CD4-positive, alpha-beta memory T cell (primary cell): ENCODE measurements around the gene TAS1R3. TPM values are rescaled to one million over a fixed set of nuclear protein-coding genes. Genes with fewer than 3 reads are reported as not detected.

Experiments used
- CTCF ChIA-PET: fragments of 350-600 bp; sonication (Branson Sonifier 250); formaldehyde crosslinking; loops from one replicate; lab custom pipeline; 2021; ENCODE audit warnings: inconsistent platforms; ENCODE audit not compliant: partially characterized antibody; lab: Charles Lee
- POLR2A ChIA-PET: fragments of 350-600 bp; sonication (Branson Sonifier 250); formaldehyde crosslinking; loops from one replicate; lab custom pipeline; 2021; ENCODE audit not compliant: partially characterized antibody; lab: Charles Lee
- DNase-seq, 5 donors: peaks; one replicate each; pipeline versions ENCODE4 v3.0.0 to v3.0.0-alpha.2; 2020 to 2022; ENCODE audit warnings: mixed read lengths in 1 of 5
- H3K27ac ChIP-seq: one replicate; pipeline ENCODE4 v1.7.0; 2013; ENCODE audit warnings: low read depth, low read length
- H3K27me3 ChIP-seq: 2 replicates; pipeline ENCODE4 v1.7.0; 2013; ENCODE audit warnings: mild to moderate bottlenecking, low read length, moderate library complexity; ENCODE audit not compliant: insufficient read depth
- H3K36me3 ChIP-seq: 2 replicates; pipeline ENCODE4 v1.7.0; 2013; ENCODE audit warnings: mild to moderate bottlenecking, low read length, moderate library complexity; ENCODE audit not compliant: insufficient read depth
- H3K4me1 ChIP-seq: 2 replicates; pipeline ENCODE4 v1.7.0; 2013; ENCODE audit warnings: mild to moderate bottlenecking, low read length, moderate library complexity; ENCODE audit not compliant: insufficient read depth
- H3K4me3 ChIP-seq, 2 donors: one replicate each; pipeline ENCODE4 v1.7.0; 2013; ENCODE audit warnings: low read length in 2 of 2, mild to moderate bottlenecking in 1 of 2
- H3K9me3 ChIP-seq, 2 donors: one replicate each; pipeline ENCODE4 v1.7.0; 2013; ENCODE audit warnings: low read length in 2 of 2, control low read depth in 1 of 2; ENCODE audit not compliant: control insufficient read depth in 1 of 2
- H3K27ac Mint-ChIP-seq, 7 donors: one replicate each; pipeline ENCODE4 v1.8.0; 2020 to 2021; ENCODE audit warnings: mixed read lengths in 7 of 7, mild to moderate bottlenecking in 6 of 7, inconsistent platforms in 3 of 7, moderate library complexity in 3 of 7
- H3K27me3 Mint-ChIP-seq, 2 donors: one replicate each; pipeline ENCODE4 v1.8.0; 2020 to 2021; ENCODE audit warnings: mixed read lengths in 2 of 2
- H3K36me3 Mint-ChIP-seq, 2 donors: one replicate each; pipeline ENCODE4 v1.8.0; 2020 to 2021; ENCODE audit warnings: mixed read lengths in 2 of 2, inconsistent platforms in 1 of 2, mild to moderate bottlenecking in 1 of 2
- H3K4me1 Mint-ChIP-seq, 4 donors: one replicate each; pipeline ENCODE4 v1.8.0; 2020 to 2021; ENCODE audit warnings: mixed read lengths in 4 of 4, mild to moderate bottlenecking in 1 of 4
- H3K4me3 Mint-ChIP-seq, 8 donors: one replicate each; pipeline ENCODE4 v1.8.0; 2020 to 2021; ENCODE audit warnings: mixed read lengths in 8 of 8, mild to moderate bottlenecking in 7 of 8, moderate library complexity in 6 of 8, inconsistent platforms in 3 of 8
- H3K9me3 Mint-ChIP-seq, 8 donors: one replicate each; pipeline ENCODE4 v1.8.0; 2020 to 2021; ENCODE audit warnings: mixed read lengths in 8 of 8, mild to moderate bottlenecking in 5 of 8, inconsistent platforms in 3 of 8, moderate library complexity in 1 of 8
- intact Hi-C: fragments of 100-400 bp; cut with micrococcal nuclease; formaldehyde crosslinking; loops from one replicate; pipeline ENCODE4 v1.15.1; 2023
- polyA plus RNA-seq, 2 donors: library from polyadenylated mRNA; unstranded; fragments of 300-500 nt; fragmentation: Illumina TruSeq; gene quantifications; one replicate each; pipeline ENCODE4 v1.2.3, GENCODE V29; 2021
- total RNA-seq, 2 experiments: library from RNA; stranded (reverse); gene quantifications; one replicate each; pipeline ENCODE4 v1.2.3, GENCODE V29; 2021

The TAS1R3 gene
- total and polyA plus RNA-seq, 4 experiments from 2014 or later = 0.47 to 1.5 (median 1.5) TPM; not detected in 1

DNA sequence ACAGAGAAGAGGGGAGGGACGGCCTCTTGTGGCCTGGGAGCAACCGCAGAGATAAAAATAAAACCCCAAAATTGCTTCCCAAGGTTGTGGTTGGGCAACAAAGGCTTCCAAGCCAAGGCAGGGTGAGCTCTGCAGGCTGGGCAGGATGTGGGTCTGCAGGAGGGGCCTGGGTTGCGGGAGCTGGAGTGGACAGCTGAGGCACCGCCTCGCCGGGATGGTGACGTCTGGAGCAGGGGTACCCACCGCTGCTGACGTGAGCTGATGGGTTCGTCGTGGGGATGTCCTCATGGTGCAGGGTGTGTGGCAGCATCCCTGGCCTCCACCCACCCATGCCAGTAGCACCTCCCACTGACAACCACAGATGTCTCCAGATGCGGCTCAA is 40.3 kb downstream of the TAS1R3 start:
- Mint-ChIP-seq H3K9me3 (no peaks in the 10 kb centered on the region), H3K4me3 (peak overlapping the region; percentile 35 to 77 (median 64)), H3K27ac (peak overlapping the region in 6 of 7 donors; percentile 74 to 92 (median 85)), H3K4me1 (peaks cover 6 to 45% (median 28%) of the 10 kb centered on the region in 4 donors), H3K27me3 (no peaks in the 10 kb centered on the region), H3K36me3 (peaks cover 0 to 16% of the 10 kb centered on the region in 2 donors)
- intact Hi-C loops = no loop called here
- no peaks in the 10 kb centered on the region for H3K9me3 ChIP-seq
- peak overlapping the region; percentile 64 for H3K27ac ChIP-seq
- H3K4me3 ChIP-seq = peak overlapping the region in 1 of 2 donors; percentile 53
- CTCF ChIA-PET = interaction anchor here (0.8 to 2.6 kb wide), 13 partner anchors 8 to 249 kb away, joined by 3 to 11 read pairs (median 6); partner anchors contain the start of genes CCNL2 and MRPL20
- no peaks in the 10 kb centered on the region for H3K36me3 ChIP-seq
- peaks cover 46% of the 10 kb centered on the region for H3K4me1 ChIP-seq
- peak; percentile 87 to 96 (median 90) for DNase-seq
- POLR2A ChIA-PET = interaction anchor here (0.5 to 10.2 kb wide), 9 partner anchors 12 to 249 kb away, joined by 3 to 149 read pairs (median 4); partner anchors contain the start of genes CCNL2, MIB2 and MRPL20
- H3K27me3 ChIP-seq = no peaks in the 10 kb centered on the region

DNA sequence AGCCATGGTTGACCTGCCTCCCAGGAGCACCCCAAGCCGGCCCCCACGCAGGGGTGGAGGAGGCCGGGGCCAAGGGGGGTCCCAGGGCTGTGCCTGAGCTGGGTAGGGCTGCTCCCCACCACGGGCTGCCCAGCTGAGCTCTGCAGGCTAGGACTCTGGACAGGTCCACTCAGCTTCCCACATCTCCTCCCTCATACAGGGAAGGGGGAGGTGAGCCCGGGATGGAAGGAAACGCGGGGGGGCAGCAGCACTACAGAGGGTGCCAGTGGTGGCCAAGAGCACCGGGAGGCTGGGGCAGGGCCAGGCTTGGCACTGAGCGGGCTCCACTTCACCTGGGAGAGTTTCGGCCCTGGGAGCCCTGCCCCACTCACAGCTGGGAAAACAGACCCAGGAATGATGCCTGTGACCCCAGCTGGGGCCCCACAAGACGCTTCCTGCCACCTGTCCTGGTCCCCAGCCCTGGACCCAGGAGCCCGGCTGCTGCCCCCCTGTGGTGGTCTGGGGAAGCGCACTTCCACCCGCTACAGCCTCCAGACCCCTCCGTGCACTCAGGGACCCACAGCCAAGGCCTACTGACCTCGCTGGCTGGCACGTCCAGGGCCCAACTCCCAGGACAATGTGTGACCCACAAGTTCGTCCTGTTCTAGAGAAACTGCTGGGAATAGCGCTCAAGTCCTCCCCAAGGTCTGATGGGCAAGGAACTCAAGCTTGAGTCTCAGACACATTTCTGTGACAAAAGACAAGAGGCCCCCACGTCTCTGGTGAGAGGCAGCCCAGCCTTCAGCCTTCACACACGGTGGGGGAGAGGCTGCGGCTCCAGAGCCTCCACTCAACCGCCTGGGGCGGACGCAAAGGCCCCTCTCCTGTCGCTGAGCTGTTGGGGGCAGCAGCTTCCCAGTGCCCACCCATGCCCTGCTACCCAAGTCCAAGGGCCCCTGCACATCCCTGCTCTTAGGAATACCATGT is 40.9 kb downstream of the TAS1R3 start:
- ChIA-PET POLR2A (interaction anchor here (0.7 to 10.2 kb wide), 9 partner anchors 13 to 249 kb away, joined by 3 to 149 read pairs (median 5); partner anchors contain the start of genes CCNL2, MIB2, MRPL20 and UBE2J2), CTCF (interaction anchor here (0.8 to 2.6 kb wide), 21 partner anchors 9 to 253 kb away, joined by 3 to 11 read pairs (median 4); partner anchors contain the start of genes CCNL2 and MRPL20)
- Histone ChIP-seq H3K4me1 (peaks cover 46% of the 10 kb centered on the region), H3K4me3 (peak overlapping the region in 1 of 2 donors; percentile 53), H3K27ac (peak overlapping the region; percentile 64), H3K27me3 (no peaks in the 10 kb centered on the region), H3K9me3 (no peaks in the 10 kb centered on the region), H3K36me3 (no peaks in the 10 kb centered on the region)
- Mint-ChIP-seq H3K36me3 (peaks cover 0 to 16% of the 10 kb centered on the region in 2 donors), H3K27me3 (no peaks in the 10 kb centered on the region), H3K9me3 (no peaks in the 10 kb centered on the region), H3K4me1 (peaks cover 6 to 45% (median 28%) of the 10 kb centered on the region in 4 donors), H3K27ac (peak overlapping the region in 6 of 7 donors; percentile 81 to 92 (median 85)), H3K4me3 (peak overlapping the region in 7 of 8 donors; percentile 38 to 77 (median 63))
- intact Hi-C loops = loop anchor here (2.0 kb wide), 1 partner anchor 23 kb away; the partner anchor contains the start of gene DVL1
- DNase-seq = peak; percentile 68 to 79 (median 72)

DNA sequence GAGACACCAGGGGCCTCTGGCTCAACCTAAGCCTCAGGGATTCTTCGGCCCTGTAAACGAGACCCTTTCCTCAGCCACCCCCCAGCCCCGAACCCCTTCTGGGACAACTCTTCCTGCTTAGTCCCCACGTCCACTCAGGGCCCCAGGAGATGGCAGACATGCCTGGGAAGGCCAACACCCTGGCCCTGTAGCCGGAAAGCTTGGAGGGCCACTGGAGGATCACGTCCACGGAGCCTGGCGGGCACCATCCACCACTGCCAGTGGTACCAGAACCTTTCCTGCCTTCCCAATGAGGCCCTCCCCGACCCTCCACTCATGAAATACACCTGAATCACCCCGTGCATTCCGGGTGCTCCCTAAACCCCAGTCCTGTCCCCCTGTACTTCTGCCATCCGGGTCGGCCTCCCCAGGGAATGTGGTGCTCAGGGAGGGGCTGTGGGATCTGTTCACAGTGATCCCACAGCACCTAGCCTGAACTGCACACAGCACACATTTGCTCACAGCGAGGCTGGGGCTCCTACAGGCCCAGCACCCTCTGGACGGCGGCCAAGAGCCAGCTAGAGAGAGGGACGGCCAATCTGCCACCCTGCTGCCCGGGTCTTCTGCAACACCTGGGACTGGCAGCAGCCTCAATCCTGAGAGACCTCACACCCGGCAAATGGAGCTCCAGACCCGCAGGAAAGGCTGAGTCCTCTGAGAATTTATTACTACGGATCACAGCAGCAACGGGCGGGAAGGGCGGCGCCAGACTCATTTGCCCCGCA is 42.2 kb downstream of the TAS1R3 start:
- Mint-ChIP-seq H3K9me3 (no peaks in the 10 kb centered on the region), H3K27ac (peak overlapping the region in 6 of 7 donors; percentile 72 to 87 (median 82)), H3K4me3 (peak overlapping the region; percentile 29 to 77 (median 64)), H3K4me1 (peaks cover 6 to 45% (median 28%) of the 10 kb centered on the region in 4 donors), H3K36me3 (peaks cover 0 to 16% of the 10 kb centered on the region in 2 donors), H3K27me3 (no peaks in the 10 kb centered on the region)
- H3K4me3 ChIP-seq = no peak overlapping the region
- DNase-seq = no peak
- peaks cover 46% of the 10 kb centered on the region for H3K4me1 ChIP-seq
- no peaks in the 10 kb centered on the region for H3K9me3 ChIP-seq
- intact Hi-C loops = loop anchor here (2.0 kb wide), 1 partner anchor 24 kb away; the partner anchor contains the start of gene DVL1
- ChIA-PET POLR2A (interaction anchor here (2.9 to 10.2 kb wide), 3 partner anchors 21 to 34 kb away, joined by 24 to 149 read pairs (median 74); partner anchors contain the start of genes CCNL2 and MRPL20), CTCF (interaction anchor here (0.9 to 2.6 kb wide), 12 partner anchors 10 to 251 kb away, joined by 3 to 11 read pairs (median 6); partner anchors contain the start of gene CCNL2)
- no peaks in the 10 kb centered on the region for H3K36me3 ChIP-seq
- no peak overlapping the region for H3K27ac ChIP-seq
- no peaks in the 10 kb centered on the region for H3K27me3 ChIP-seq

DNA sequence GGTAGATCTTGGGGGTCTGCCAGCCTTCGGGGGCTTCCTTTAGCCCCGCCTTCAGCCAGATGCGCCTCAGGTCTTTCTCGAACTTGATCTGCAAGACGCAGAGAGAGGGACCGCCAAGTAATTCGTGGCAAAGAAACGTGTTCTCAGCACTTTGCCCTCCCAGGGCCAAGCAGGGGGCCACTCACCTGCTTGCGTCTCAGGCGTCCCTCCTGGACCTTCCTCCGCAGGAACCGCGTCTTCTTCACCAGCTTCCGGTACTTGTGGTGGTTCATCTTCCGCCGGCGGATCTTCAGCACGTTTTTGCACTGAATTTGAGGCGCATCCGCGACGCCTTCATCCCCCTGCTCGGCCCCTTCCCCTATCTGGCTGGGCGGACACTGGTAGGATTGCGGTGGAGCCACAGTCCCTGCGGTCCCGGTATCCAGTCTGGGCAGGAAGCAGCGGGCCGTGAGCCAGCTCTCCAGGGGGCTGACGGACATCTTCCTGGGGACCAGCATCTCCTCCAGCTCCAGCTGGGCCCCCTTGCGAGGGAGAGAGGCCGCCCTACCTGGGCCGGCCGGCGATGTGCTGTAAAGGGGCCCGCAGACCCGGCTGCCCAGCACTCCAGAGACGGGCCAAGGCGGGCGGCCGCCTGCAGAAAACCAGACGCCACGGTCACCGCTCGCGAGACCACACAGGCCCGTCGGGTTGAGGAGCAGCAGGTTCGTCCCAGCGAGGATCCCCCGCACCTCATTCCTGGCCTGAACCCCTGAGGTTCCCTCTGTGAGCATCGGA is 42.9 kb downstream of the TAS1R3 start:
- peaks cover 46% of the 10 kb centered on the region for H3K4me1 ChIP-seq
- no peaks in the 10 kb centered on the region for H3K9me3 ChIP-seq
- H3K4me3 ChIP-seq = peak overlapping the region in 1 of 2 donors; percentile 73
- peaks cover 0 to 16% of the 10 kb centered on the region in 2 donors for H3K36me3 Mint-ChIP-seq
- POLR2A ChIA-PET = interaction anchor here (0.9 to 10.2 kb wide), 12 partner anchors 8 to 257 kb away, joined by 3 to 149 read pairs (median 9); partner anchors contain the start of genes B3GALT6, C1orf159, CCNL2 and MIB2
- no peaks in the 10 kb centered on the region for H3K27me3 ChIP-seq
- H3K27ac Mint-ChIP-seq = peak overlapping the region in 6 of 7 donors; percentile 78 to 91 (median 86)
- peak overlapping the region; percentile 88 for H3K27ac ChIP-seq
- CTCF ChIA-PET = interaction anchor here (1.1 to 1.6 kb wide), 3 partner anchors 25 to 241 kb away, joined by 3 to 6 read pairs (median 6); partner anchors contain the start of gene CCNL2
- H3K9me3 Mint-ChIP-seq = no peaks in the 10 kb centered on the region
- H3K4me1 Mint-ChIP-seq = peaks cover 6 to 45% (median 28%) of the 10 kb centered on the region in 4 donors
- peak overlapping the region; percentile 75 to 95 (median 82) for H3K4me3 Mint-ChIP-seq
- H3K27me3 Mint-ChIP-seq = no peaks in the 10 kb centered on the region
- intact Hi-C loops = loop anchor here (2.0 kb wide), 2 partner anchors 25 to 49 kb away; partner anchors contain the start of genes CPTP, DVL1 and INTS11
- no peaks in the 10 kb centered on the region for H3K36me3 ChIP-seq
- DNase-seq = no peak

DNA sequence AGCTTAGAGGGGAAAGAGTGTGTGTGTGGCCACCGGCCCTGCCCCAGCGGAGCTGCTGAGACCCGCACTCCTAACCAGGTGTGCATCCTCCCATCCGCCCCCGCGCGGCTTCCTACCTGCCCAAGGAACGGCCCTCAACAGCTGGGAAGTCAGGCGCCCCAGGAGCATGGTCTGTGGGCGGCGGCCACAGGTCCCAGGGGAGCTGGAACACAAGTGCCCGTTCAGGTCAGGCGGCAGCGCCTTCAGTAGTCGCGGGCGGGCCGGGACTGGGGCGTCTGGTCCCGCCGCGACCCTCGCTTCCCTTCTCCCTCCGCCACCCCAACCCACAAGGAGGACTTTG is 43.5 kb downstream of the TAS1R3 start:
- H3K27me3 Mint-ChIP-seq = no peaks in the 10 kb centered on the region
- POLR2A ChIA-PET = interaction anchor here (0.6 to 10.2 kb wide), 20 partner anchors 9 to 881 kb away, joined by 3 to 149 read pairs (median 6); partner anchors contain the start of genes B3GALT6, C1orf159, CCNL2 and MIB2
- Histone ChIP-seq H3K36me3 (no peaks in the 10 kb centered on the region), H3K4me3 (peak overlapping the region; percentile 42 to 73), H3K4me1 (peaks cover 46% of the 10 kb centered on the region), H3K27ac (peak overlapping the region; percentile 88), H3K9me3 (no peaks in the 10 kb centered on the region), H3K27me3 (no peaks in the 10 kb centered on the region)
- peak overlapping the region; percentile 75 to 95 (median 82) for H3K4me3 Mint-ChIP-seq
- H3K9me3 Mint-ChIP-seq = no peaks in the 10 kb centered on the region
- peaks cover 0 to 16% of the 10 kb centered on the region in 2 donors for H3K36me3 Mint-ChIP-seq
- DNase-seq = peak in 1 of 5 donors; percentile 21
- peaks cover 6 to 45% (median 28%) of the 10 kb centered on the region in 4 donors for H3K4me1 Mint-ChIP-seq
- CTCF ChIA-PET = interaction anchor here (1.1 to 1.6 kb wide), 4 partner anchors 25 to 240 kb away, joined by 3 to 6 read pairs (median 6); partner anchors contain the start of gene CCNL2
- intact Hi-C loops = loop anchor here (2.0 kb wide), 1 partner anchor 50 kb away; the partner anchor contains the start of genes CPTP and INTS11
- peak overlapping the region in 6 of 7 donors; percentile 78 to 98 (median 86) for H3K27ac Mint-ChIP-seq
